Esophagus muscularis mucosa (tissue), 4 donors: ENCODE data around the gene BASP1. TPM values are rescaled to one million over a fixed set of nuclear protein-coding genes. Genes with fewer than 3 reads are reported as not detected.
A peak's percentile ranks its signal among the peaks of the same experiment; 100 is the strongest.

Experiments
- DNase-seq: peaks from one replicate; pipeline ENCODE4 v3.0.0-alpha.2; 2017; ENCODE audit errors: extremely low spot score
- H3K27ac ChIP-seq, 4 donors: fragments of 200-600 bp; sonication (generic); replicated peaks in 1 of 4; 1 replicate in 3 of 4; 2 replicates in 1 of 4; pipeline ENCODE4 v1.5.1; 2016 to 2019; ENCODE audit warnings: mild to moderate bottlenecking in 1 of 4
- H3K27me3 ChIP-seq, 4 donors: fragments of 200-600 bp; sonication (generic); one replicate each; pipeline versions ENCODE4 v1.5.1 to v1.6.0; 2016 to 2019
- H3K36me3 ChIP-seq, 4 donors: fragments of 200-600 bp; sonication (generic); one replicate each; pipeline ENCODE4 v1.5.1; 2016 to 2019
- H3K4me1 ChIP-seq, 4 donors: fragments of 200-600 bp; sonication (generic); one replicate each; pipeline ENCODE4 v1.5.1; 2016 to 2019
- H3K4me3 ChIP-seq, 4 donors: fragments of 200-600 bp; sonication (generic); 1 replicate in 2 of 4; 2 replicates in 2 of 4; pipeline ENCODE4 v1.5.1; 2016 to 2019; ENCODE audit warnings: mild to moderate bottlenecking in 4 of 4, moderate library complexity in 1 of 4
- H3K9me3 ChIP-seq, 4 donors: fragments of 200-600 bp; sonication (generic); 1 replicate in 3 of 4; 2 replicates in 1 of 4; pipeline ENCODE4 v1.5.1; 2016 to 2019
- EP300 ChIP-seq: sonication (generic); formaldehyde crosslinking; IDR thresholded peaks from one replicate; pipeline ENCODE4 v1.6.1; 2017; ENCODE audit warnings: antibody characterized with exemption
- POLR2A ChIP-seq: fragments of 450-650 bp; IDR thresholded peaks from one replicate; pipeline ENCODE4 v1.6.1; 2017; ENCODE audit warnings: antibody characterized with exemption, moderate library complexity, mild to moderate bottlenecking, low read depth
- POLR2AphosphoS5 ChIP-seq, 2 donors: sonication (generic); formaldehyde crosslinking; IDR thresholded peaks; one replicate each; pipeline ENCODE4 v1.6.1; 2017; ENCODE audit warnings: antibody characterized with exemption in 2 of 2
- WGBS: methylation state at CpG from one replicate; pipeline ENCODE4 v1.1.5; 2018; 5-methylcytosine and 5-hydroxymethylcytosine counted together
- intact Hi-C: fragments of 100-400 bp; cut with DNase I; formaldehyde crosslinking; loops from one replicate; pipeline ENCODE4 v1.15.1; 2023
- total RNA-seq, 4 donors: library from RNA; depleted of rRNA; stranded (reverse); fragments of >200 nt; gene quantifications; one replicate each; pipeline versions ENCODE4 v1.1.0 to v1.2.1, GENCODE V29; 2016
- TF ChIP-seq, protein P1 (sequence below), 3 experiments: fragments of 200-600 bp in 2 of 3; fragments of 450-650 bp in 1 of 3; sonication (generic) in 2 of 3; IDR thresholded peaks; one replicate each; pipeline ENCODE4 v1.5.1; 2017 to 2019; ENCODE audit warnings: antibody characterized with exemption in 3 of 3, mild to moderate bottlenecking in 2 of 3, moderate library complexity in 1 of 3

Gene BASP1
- total RNA-seq, 4 donors from 2014 or later = 5.4 to 19.7 (median 6.6) TPM

DNA sequence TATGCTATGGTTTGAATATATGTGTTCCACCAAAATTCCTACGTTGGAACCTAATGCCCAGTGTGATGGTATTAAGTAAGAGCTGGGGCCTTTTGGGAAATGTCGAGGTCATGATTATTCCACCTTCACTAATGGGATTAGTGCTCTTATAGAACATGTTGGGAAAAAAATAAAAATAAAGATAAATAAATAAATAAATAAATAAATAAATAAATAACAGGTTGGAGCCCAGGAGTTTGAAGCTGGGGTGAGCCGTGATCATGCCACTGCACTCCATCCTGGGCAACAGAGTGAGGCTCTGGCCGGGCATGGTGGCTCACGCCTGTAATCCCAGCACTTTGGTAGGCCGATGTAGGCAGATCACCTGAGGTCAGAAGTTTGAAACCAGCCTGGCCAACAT is 22.5 kb downstream of the BASP1 start:
- WGBS = 91% methylated on average over 6 of the region's 6 CpGs
- Histone ChIP-seq H3K4me3 (no peak overlapping the region), H3K27ac (no peak overlapping the region), H3K9me3 (no peaks in the 10 kb centered on the region), H3K4me1 (no peaks in the 10 kb centered on the region), H3K27me3 (no peaks in the 10 kb centered on the region), H3K36me3 (no peaks in the 10 kb centered on the region)
- no peak for DNase-seq
- intact Hi-C loops = no loop called here
- TF ChIP-seq POLR2A = no peak
- TF ChIP-seq POLR2AphosphoS5 (IDR thresholded peaks at IDR 0.05) = no peak
- no peak for TF ChIP-seq EP300
- TF ChIP-seq, protein P1, sequence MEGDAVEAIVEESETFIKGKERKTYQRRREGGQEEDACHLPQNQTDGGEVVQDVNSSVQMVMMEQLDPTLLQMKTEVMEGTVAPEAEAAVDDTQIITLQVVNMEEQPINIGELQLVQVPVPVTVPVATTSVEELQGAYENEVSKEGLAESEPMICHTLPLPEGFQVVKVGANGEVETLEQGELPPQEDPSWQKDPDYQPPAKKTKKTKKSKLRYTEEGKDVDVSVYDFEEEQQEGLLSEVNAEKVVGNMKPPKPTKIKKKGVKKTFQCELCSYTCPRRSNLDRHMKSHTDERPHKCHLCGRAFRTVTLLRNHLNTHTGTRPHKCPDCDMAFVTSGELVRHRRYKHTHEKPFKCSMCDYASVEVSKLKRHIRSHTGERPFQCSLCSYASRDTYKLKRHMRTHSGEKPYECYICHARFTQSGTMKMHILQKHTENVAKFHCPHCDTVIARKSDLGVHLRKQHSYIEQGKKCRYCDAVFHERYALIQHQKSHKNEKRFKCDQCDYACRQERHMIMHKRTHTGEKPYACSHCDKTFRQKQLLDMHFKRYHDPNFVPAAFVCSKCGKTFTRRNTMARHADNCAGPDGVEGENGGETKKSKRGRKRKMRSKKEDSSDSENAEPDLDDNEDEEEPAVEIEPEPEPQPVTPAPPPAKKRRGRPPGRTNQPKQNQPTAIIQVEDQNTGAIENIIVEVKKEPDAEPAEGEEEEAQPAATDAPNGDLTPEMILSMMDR (IDR thresholded peaks at IDR 0.05) = no peak

DNA sequence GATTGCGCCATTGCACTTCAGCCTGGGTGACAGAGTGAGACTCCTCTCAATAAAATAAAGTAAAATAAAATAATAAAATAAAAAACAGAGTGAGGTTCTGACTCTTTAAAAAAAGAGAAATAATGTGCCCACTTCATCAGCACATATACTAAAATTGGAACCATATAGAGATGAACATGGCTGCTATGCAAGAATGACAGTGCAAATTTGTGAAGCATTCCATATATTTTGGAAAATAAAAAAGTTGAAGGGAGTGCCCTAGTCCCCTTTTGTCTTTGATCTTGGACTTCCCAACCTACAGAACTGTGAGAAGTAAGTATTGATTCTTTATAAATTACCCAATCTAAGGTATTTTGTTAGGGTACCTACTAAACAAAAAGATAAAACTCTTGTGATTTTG is 23.1 kb downstream of the BASP1 start:
- no peaks in the 10 kb centered on the region for H3K9me3 ChIP-seq
- intact Hi-C loops = no loop called here
- 96% methylated on average over 1 of the region's 1 CpG for WGBS
- no peaks in the 10 kb centered on the region for H3K27me3 ChIP-seq
- H3K4me3 ChIP-seq = no peak overlapping the region
- H3K4me1 ChIP-seq = no peaks in the 10 kb centered on the region
- no peak overlapping the region for H3K27ac ChIP-seq
- DNase-seq = no peak
- TF ChIP-seq, protein P1 (IDR thresholded peaks at IDR 0.05) = no peak
- TF ChIP-seq POLR2AphosphoS5 (IDR thresholded peaks at IDR 0.05) = no peak
- no peak for TF ChIP-seq EP300
- TF ChIP-seq POLR2A = no peak
- no peaks in the 10 kb centered on the region for H3K36me3 ChIP-seq

DNA sequence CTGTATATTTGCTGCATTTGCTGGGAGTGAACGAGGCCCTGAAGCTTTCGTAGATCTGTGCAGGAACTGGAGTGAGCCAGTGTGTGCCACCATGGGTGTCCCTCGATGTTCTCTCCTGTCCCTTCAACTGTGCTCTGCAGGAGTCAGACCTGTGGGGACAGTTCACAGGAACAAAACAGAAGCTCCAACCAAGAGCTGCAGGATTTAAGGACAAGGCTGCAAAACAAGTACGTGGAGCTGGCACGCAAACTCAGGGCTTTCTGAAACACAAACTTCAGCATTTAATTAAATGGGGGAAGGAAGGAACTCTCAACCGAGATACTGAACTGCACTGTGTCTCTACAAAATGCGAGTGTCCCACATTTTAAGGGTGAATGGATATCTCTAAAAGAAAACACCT is 24.2 kb downstream of the BASP1 start:
- H3K9me3 ChIP-seq = no peaks in the 10 kb centered on the region
- no peaks in the 10 kb centered on the region for H3K36me3 ChIP-seq
- WGBS = 79% methylated on average over 7 of the region's 7 CpGs
- peak; percentile 37 for DNase-seq
- no peak overlapping the region for H3K27ac ChIP-seq
- no peaks in the 10 kb centered on the region for H3K27me3 ChIP-seq
- no peak overlapping the region for H3K4me3 ChIP-seq
- H3K4me1 ChIP-seq = no peaks in the 10 kb centered on the region
- TF ChIP-seq, protein P1 (IDR thresholded peaks at IDR 0.05) = no peak
- no peak for TF ChIP-seq POLR2AphosphoS5 (IDR thresholded peaks at IDR 0.05)
- TF ChIP-seq POLR2A = no peak
- no peak for TF ChIP-seq EP300
- intact Hi-C loops = no loop called here

DNA sequence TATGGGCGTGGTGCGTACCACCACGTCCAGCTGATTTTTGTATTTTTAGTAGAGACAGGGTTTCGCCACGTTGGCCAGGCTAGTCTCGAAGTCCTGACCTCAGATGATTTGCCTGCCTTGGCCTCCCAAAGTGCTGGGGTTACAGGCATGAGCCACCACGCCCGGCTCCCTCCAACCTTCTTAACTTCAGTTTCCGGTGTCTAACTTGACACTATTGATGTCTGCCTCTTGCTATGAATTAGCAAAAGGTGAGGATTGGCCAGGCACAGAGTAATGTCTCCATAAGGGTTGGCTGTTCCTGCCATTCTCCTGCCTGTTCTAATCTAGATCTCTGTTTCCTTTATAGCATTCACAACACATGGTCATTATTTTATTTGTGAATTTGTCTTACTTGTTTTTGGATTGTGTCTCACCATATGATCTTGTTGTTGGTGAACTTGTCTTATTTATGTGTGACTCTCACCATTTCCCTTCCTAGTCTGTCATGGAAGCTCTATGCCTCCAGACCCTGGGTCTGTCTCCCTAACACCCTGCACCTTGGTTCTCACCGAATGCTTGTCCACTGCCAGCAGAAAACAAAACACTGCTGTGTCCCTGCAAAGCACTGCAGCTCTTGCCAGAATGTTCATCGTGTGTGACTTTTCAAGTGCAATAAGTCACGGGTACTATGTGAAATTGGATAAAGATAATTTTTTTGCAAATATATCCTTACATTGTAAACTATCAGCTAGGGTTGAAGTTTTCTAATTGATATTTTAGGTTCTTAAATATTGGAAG is 26.0 kb downstream of the BASP1 start:
- H3K4me3 ChIP-seq = no peak overlapping the region
- no peaks in the 10 kb centered on the region for H3K36me3 ChIP-seq
- no peak overlapping the region for H3K27ac ChIP-seq
- no peaks in the 10 kb centered on the region for H3K27me3 ChIP-seq
- TF ChIP-seq, protein P1 (IDR thresholded peaks at IDR 0.05) = no peak
- TF ChIP-seq POLR2A = no peak
- TF ChIP-seq POLR2AphosphoS5 (IDR thresholded peaks at IDR 0.05) = no peak
- no peak for TF ChIP-seq EP300
- peak; percentile 31 for DNase-seq
- intact Hi-C loops = no loop called here
- 89% methylated on average over 12 of the region's 12 CpGs for WGBS
- no peaks in the 10 kb centered on the region for H3K9me3 ChIP-seq
- no peaks in the 10 kb centered on the region for H3K4me1 ChIP-seq
